HG03460 (cell line): ENCODE results near the gene TTLL6.

ENCODE experiments used
- ATAC-seq: cut with Tn5 transposase; IDR thresholded peaks from one replicate; pipeline ENCODE4 v1.9.1; 2021; ENCODE audit not compliant: unreplicated experiment

Gene TTLL6

DNA sequence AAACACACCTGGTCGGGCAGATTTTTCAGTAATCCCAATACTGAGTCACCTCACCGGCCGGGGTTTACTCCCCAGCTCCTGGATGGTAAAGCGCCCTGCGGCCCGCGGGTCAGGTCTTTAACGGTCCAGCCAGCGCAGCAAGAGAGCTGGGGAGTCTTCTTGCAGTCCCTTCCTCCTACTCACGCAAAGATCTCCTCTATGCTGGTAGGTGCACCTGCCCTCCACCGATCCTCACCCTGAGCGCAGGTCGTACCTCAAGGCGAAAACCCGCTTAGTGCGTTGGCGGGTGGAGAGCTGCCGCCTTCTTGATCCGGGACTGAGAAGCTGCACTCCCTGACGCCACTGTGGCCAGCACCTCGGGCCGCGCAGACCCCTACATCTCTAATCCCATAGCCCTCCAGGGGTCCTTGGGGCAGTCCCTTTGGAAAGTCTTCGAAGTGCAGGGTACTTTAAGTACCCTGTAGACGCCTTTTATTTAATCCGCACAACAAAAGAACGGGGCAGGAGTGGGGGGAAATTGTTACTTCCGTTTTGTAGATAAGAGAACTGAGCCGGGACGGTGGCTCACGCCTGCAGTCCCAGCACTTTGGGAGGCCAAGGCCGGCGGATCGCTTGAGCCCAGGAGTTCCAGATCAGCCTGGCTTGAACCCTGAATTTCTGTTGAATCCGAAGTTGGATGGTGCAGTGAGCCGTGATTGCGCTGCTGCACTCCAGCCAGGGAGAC, 78.1 kb downstream of the TTLL6 start:
- ATAC-seq = no peak

- no peak for ATAC-seq
Observed at GRCh38 chr17:48738424-48738802, 78.6 kb downstream of the TTLL6 start.

DNA sequence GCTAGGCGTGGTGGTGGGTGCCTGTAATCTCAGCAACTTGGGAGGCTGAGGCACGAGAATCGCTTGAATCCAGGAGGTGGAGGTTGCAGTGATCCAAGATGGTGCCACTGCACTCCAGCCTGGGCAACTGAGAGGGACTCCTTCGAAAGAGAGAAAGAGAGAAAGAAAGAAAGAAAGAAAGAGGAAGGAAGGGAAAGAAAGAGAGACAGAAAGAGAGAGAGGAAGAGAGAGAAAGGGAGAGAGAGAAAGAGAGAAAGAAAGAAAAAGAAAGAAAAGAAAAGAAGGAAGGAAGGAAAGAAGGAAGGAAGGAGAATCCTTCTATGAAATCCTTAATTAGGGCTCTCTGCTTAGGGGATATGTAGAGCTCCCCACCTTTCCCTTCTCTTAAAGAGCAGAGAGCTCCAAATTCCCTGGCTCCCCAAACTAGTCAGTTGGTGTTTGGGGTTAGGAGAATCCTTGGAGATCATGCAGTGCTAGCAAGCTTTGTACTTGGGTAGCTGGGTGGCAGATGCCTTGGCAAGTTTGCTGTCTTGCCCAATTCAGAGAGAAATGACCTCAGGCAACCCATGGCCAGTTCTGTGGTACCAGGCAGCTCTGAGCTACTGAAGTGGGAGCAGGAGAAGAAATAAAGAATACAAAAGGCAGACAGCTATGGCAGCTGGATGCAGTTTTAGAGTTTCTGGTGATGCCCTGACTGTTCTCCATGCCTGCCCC, 79.5 kb downstream of the TTLL6 start:
- no peak for ATAC-seq

DNA sequence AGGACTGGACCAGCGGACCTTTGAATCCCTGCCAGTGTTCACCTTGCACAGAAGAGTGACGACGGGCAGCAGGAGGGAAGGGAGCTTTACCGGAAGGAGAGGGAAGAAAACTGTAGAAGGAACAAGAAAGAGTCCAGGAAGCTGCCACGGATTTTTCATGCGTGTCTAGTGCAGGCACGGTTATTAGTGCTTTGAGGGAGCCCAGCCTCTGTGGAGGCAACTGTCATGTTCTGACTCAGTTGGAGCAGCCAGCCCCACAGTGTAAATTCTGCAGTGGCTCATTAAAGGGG, 82.0 kb downstream of the TTLL6 start:
- ATAC-seq = no peak

DNA sequence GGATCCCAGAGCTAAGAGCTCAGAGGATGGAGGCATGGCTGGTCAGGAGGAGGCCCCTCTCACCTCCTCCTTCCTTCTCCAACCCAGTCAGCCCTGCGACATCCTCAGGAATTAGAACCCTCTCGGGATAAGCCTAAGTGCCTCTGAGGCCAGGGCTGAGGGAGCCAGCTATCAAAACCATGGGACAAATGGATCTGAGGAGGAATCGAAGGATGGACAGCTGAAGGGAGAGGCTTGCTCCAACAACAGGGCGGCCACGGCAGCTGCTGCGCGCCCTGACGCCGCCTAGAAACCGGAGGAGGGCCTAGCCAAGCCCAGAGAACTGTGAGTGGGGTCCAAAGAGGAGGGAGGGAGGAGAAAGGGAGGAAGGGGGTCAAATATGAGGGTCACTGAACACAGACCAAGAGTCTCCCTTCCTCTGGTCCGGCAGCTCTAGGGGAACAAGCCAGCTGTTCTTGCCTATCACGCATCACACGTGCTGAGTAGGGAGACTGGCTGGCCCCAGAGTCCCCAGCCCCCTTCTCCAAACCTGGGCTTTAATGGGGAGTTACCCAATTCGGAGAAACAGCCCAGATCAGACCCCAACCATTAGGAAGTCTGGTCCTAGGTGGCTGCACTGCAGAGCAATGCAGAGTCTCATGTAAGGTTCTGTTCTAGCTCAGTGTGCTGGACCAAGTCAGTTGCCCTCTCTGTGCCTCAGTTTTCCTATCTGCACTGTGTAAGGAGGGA, 82.5 kb downstream of the TTLL6 start:
- no peak for ATAC-seq

- no peak for ATAC-seq
Observed at GRCh38 chr17:48733632-48734328, 83.2 kb downstream of the TTLL6 start.

DNA sequence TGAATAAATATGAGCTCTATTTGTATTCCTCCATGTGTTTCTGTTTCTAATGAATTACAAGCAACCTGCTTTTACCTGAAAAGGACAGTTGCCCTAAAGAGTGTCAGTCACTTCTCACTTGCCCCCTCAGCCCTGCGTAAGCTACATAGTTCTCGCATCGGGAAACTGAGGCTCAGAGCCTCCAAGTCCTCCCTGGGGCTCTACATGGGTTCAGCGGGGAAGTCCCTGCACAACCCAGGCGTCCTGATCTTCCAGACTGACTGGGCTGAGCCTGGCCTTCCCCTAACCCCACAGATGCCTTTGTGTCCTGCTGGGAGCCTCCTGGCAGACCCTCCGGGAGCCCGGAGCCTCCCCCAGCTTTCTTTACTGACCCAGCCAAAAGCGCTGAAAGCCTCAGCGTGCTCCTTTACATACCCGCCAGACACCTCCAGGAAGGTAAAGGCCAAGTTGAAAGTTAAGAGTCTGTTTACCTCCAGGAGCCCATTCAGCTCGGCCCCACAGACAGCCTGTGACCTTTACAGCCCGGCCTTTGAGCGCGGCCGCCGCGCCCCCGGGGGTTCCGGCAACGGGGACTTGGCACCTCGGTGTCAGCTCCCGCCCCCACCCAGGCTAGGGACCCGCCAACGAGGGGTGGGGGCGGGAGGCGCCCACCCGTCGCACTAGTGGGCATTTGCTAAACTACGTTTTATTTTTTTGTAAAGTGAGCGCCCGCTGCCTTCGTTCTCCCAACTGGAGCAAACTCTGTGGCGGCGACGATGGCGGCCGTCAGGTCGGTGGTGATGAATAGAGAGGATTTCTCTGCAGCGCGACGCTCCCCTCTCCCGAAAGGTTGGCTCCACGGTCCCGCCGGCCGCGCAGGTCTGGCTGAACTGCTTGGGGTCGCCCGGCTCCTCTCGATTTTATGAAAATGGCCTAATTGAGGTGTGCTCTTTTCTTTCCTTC, 84.1 kb downstream of the TTLL6 start:
- ATAC-seq = no peak

- ATAC-seq = no peak
Observed at GRCh38 chr17:48731355-48731754, 85.7 kb downstream of the TTLL6 start.

DNA sequence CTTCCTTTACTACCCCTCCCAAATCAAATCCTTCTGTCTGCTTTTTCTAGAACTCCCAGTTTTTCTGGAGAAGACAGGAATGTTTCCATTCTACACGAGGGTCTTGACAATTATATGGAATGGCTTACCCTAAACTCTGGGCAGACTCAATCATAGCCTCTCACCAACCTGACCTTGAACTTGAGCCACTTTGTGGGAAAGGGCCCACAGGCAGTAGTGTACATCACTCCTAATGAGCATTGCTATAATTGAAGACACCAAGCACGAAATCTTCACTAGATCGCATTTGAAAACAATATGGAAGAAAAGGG, 86.8 kb downstream of the TTLL6 start:
- no peak for ATAC-seq

DNA sequence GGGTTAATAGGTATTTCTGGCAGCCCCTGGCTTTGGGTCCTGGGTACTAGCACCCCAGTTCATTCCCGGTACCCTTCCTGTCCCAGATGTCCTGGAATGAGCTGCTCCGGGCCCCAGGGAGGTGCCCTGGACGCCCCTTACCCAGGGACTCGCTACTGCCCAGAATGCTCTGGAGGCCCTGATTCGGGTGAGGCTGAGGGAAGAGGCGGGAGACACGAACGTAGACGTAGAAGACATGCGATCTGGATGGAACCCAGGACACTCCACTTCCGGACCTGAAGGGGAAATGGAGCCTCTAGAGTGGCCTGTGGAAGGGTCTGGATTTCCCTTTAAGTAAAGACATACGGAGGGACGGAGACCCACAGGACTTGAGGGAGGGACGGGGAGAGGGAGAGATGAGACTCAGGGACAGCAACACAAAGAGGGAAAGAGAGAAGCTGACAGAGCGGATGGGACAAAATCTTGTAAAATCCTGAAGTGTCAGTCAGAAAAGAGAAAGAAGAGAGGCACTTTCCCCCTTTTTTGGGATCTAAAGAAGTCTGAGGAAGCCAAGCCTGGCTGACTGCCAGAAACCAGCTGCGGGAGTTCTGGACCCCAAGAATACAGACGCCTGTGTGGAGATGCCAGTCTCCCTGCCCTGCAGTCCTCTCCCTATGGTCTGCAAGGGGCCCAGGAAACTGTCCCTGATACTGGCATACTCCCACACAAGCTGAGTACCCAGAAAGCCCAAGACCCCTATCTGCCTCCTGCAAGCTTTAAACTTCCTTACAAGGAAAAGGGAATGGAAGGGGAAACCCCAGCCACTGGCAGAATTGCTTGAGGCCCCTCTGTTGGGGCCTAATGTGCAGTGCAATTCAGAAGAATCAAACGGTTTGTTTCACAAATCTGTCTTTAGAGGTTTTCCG, 87.4 kb downstream of the TTLL6 start:
- no peak for ATAC-seq

DNA sequence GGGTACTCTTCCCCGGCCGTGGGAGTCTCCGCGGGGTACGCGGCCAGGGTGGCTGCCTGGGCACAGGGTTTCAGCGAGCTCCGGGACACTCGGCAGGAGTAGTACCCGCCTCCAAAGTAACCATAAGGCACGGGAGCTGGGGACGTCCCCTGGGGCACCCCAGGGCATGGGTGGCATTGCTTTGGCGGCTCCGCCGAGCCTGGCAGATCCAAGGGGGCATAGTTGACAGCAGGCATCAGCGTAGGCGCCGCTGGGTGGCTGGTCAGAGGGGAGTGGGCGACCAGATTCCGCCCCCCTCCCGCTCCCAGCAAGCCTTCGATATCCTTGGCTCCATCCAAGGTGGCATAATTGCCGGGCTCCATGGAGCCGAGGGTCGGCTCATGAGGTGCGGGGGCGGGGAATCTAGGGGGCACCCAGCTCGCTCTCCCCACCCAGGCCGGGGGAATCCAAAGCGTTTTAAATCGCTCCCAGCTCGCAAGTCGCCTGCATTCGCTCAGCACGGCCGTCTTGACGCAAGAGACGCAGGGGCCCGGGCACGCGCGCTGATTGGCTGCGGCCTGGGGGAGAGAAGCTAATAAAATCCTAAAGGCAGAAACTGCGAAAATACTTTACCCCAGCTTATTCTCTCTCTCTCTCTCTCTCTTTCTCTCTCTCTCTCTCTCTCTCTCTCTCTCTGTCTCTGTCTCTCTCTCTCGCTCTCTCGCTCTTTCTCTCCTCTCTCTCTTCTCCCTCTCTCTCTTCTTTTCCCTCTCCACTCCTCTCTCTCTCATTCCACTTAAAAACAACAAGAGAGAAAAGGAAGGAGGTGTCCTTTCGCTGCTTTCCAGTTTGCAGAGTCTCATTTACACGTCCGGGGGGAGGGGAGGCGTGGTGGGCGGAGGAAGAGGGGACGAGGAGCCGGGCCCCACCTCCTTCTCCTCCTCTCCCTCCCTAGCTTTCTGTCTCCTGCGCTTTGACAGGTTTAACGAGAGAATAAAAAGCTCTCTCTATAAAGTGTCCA, 88.5 kb downstream of the TTLL6 start, which contains the start of gene HOXB13:
Gene HOXB13, minus strand, starts transcription at position 519 of the 1,000 bp plus-strand sequence. Its CDS starts 157 bp downstream, at position 362.
- ATAC-seq = no peak

GRCh38 chr17:48727415-48728175, 89.4 kb downstream of the TTLL6 start:
- ATAC-seq = no peak

DNA sequence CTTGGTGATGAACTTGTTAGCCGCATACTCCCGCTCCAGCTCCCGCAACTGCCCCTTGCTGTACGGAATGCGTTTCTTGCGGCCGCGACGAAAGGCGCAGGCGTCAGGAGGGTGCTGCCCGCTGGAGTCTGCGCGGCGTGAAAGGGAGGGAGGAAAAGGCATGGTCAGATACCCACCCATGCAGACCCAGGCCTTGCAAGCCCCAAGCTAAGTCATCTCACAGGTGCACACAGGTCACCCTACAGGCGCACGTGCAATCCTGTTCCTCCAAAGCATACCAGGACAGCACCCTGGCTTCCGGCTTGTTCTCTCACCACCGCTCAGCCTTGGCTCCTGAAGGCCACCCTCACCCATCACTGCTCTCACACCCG, 90.1 kb downstream of the TTLL6 start:
- ATAC-seq = no peak

DNA sequence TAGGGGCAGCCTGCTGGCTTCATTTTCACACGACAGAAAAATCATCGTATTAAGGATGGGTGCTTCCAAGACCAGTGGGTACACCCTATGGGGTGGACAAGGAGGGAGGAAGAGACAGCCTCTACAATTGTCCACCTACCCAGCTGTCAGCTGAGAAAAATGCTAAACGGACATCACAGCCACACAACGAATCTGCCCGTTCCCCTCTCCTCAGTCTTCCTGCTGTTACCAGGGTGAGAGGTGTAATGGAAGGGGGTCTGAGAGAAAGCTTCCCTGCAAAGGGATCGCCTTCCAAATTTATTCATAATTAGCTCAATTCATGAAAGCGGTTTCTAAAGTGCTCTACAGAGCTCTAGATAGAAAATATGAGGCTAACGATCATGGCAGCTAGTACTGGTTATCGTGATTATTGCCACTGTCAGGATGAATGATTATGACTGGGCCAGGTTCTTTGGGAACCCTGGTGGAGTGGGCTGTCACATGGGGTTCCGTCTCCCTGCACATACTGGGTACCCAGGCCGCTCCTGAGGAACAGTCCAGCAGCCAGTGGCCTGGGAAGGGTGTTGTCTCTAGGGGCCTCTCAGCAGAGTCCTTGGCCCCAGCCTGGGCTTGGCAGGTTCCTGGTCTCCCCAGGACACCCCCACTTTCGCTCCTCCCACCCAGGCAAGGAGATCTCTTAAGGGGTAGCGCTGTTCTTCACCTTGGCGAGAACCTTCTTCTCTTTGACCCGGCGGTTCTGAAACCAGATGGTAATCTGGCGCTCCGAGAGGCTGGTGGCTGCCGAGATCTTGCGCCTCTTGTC, 90.7 kb downstream of the TTLL6 start:
- no peak for ATAC-seq

- ATAC-seq = no peak
Observed at GRCh38 chr17:48725288-48726064, 91.6 kb downstream of the TTLL6 start.

DNA sequence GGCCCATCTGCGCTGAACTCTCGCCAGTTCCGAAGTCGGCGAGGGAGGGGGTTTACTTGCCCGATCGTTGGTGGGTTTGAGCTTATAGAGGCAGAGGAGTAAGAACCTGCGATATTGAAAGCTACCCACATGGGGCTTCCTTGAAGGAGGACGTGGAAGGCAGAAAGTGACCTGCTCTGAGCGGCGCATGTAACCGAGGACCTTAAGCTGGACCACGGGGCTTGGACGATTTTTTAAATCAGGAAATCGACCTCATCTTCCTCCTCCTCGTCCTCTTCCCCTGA, 92.1 kb downstream of the TTLL6 start:
- no peak for ATAC-seq
